ENCODE measurements around the gene SNRPD2. TPM values are rescaled to one million over a fixed set of nuclear protein-coding genes. Genes with fewer than 3 reads are reported as not detected.
A peak's percentile ranks its signal among the peaks of the same experiment; 100 is the strongest.
"Not testable (repeated sequence)": the region's sequence is repeated elsewhere in the genome, so short reads cannot be mapped to it uniquely, and the experiment has no call there.

The SNRPD2 gene
- total RNA-seq, 1 donor from 2014 or later = 396 TPM

- no peak for DNase-seq (ENCODE audit: low read depth in 2 of 2)
These were observed 13.4 kb upstream of the SNRPD2 start for GRCh38 chr19:45705115-45705514.

GRCh38 chr19:45701676-45702075 is 9.9 kb upstream of the SNRPD2 start:
- DNase-seq (ENCODE audit: low read depth in 2 of 2) = no peak

DNA sequence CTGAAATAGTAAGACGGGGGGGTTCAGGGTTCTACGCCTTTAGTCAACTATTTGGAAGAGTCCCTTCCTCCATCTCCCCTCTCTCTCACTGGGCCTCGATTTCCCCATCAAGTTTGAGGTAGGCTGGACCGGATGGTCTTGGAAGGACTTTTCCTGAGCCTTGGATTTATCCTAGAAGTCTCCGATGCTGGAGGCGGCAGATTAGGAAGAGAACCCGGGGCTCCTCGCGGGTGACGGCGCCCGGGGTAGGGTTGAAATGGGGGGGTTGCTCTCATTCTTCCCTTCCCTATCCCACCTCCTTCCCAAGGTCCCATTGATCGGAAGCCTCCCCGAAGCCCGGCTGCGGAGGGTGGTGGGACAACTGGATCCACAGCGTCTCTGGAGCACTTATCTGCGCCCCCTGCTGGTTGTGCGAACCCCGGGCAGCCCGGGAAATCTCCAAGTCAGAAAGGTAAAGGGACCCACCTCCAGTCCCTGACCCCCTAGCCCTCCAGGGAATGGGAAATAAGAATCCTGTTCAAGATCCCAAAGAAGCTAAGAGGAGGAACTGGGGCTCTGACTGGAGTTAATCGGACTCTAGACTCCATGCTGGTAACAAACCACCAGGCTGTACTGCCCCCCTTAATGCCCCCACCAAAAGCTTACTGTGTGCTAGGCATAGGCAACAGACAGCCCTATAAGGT is 1.5 kb upstream of the SNRPD2 start:
- DNase-seq (ENCODE audit: low read depth in 2 of 2) = peak; percentile 50 to 78

DNA sequence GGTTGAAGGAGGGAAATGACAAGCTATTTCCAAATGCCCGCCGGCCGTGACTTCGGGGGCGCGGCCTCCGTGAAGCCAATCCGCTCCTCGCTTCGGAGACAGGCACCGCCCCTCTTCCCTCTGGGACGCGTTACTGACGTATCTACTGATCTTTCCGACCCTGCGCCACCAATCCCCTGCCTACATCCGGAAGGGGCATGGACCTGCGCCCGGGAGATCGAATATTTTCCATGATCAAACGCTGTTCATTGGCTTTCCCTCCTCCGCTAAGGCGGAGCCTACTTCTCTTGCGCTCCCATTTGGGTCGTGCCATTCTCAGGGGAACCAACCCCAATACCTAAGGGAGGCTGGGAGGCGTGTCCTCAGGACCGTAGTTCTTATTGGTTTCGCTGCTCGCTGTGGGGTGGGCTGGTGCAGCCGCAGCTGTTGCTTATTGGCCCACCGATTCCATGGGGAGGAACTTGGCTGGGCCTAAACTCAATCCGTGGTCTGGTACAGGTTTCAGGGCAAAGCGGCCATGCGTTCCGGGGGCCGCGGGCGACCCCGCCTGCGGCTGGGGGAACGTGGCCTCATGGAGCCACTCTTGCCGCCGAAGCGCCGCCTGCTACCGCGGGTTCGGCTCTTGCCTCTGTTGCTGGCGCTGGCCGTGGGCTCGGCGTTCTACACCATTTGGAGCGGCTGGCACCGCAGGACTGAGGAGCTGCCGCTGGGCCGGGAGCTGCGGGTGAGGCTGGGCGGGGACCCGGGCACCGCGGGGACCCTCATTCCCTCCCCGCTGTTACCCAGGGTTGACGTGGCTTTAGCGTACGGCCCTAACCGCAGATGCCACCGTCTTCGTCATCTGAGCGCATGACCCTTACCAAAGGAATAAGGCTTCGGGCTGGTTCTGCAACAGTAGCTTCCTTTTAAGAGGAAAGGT is 693 bp upstream of the SNRPD2 start, which contains the start of gene QPCTL:
Gene QPCTL (plus strand): TSS at position 480 of the 919 bp plus-strand sequence. CDS start 38 bp downstream, at position 518.
- DNase-seq (ENCODE audit: low read depth in 2 of 2) = peak; percentile 100

GRCh38 chr19:45687599-45687998 is 4.2 kb downstream of the SNRPD2 start:
- DNase-seq (ENCODE audit: low read depth in 2 of 2) = no peak

GRCh38 chr19:45685045-45685444 is 6.7 kb downstream of the SNRPD2 start:
- DNase-seq (ENCODE audit: low read depth in 2 of 2) = not testable (repeated sequence)

DNA sequence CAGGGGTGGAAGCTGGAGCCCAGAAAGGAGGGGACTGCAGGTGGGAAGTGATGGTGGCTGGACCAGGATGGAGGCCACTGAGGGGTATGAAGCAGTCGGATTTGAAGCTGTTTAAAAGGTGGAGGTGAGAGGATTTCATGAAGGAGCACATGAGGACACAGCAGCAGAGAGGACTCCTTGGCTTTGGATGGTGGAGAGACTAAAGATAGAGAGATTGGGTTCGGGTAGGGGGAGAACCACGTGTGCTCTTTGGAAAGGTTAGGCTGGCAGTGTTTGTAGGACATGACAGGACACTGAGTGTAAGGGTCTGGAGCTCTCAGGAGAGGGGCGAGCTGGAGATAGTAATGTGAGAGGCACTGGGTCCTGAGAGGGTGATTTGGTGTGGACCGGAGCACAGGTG is 8.8 kb downstream of the SNRPD2 start:
- DNase-seq (ENCODE audit: low read depth in 2 of 2) = no peak

DNA sequence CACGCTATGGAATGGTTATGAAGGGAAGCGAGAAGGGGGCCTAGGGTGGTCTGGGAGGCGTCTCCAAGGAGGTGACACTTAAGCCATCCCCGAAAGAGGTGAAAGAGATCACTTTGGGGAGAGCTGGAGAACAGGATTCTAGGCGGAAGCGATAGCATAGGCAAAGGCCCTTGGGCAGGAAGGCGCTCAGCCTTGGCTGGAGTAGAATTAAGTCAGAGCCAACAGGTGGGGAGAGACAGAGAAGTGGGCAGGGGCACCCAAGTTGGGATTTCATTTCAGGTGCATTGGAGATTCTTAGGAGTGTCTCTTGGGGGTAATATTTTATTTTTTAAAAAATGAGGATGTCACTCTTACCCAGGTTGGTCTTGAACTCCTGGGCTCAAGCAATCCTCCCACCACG is 9.6 kb downstream of the SNRPD2 start:
- DNase-seq (ENCODE audit: low read depth in 2 of 2) = no peak

DNA sequence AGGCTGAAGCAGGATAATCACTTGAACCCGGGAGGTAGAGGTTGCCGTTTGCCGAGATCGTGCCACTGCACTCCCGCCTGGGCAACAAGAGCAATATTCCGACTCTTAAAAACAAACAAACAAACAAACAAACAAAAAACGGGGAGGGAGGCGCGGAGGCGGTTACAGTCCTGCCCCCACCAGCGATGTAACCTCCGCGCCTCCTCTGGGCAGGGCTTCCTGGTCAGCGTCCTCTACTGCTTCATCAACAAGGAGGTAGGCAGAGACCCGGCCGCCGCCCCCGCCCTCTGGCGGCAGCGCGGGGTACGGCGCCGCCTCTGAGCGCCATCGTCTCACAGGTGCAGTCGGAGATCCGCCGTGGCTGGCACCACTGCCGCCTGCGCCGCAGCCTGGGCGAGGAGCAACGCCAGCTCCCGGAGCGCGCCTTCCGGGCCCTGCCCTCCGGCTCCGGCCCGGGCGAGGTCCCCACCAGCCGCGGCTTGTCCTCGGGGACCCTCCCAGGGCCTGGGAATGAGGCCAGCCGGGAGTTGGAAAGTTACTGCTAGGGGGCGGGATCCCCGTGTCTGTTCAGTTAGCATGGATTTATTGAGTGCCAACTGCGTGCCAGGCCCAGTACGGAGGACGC is 10.2 kb downstream of the SNRPD2 start:
- DNase-seq (ENCODE audit: low read depth in 2 of 2) = peak; percentile 56 to 87

GRCh38 chr19:45677351-45678230 is 14.2 kb downstream of the SNRPD2 start:
- DNase-seq (ENCODE audit: low read depth in 2 of 2) = peak; percentile 65 to 86

GRCh38 chr19:45676851-45677263 is 14.9 kb downstream of the SNRPD2 start:
- DNase-seq (ENCODE audit: low read depth in 2 of 2) = no peak

GRCh38 chr19:45674946-45675345 is 16.8 kb downstream of the SNRPD2 start:
- DNase-seq (ENCODE audit: low read depth in 2 of 2) = no peak

GRCh38 chr19:45670670-45671453 is 20.9 kb downstream of the SNRPD2 start:
- peak; percentile 32 to 72 for DNase-seq (ENCODE audit: low read depth in 2 of 2)

GRCh38 chr19:45668342-45668871 is 23.3 kb downstream of the SNRPD2 start:
- no peak for DNase-seq (ENCODE audit: low read depth in 2 of 2)

GRCh38 chr19:45667620-45668341 is 24.0 kb downstream of the SNRPD2 start, which contains the start of gene GIPR:
TSS of gene GIPR (plus strand) at chr19:45668221. CDS start at chr19:45669521, 1,300 bp downstream.
- no peak for DNase-seq (ENCODE audit: low read depth in 2 of 2)

- DNase-seq (ENCODE audit: low read depth in 2 of 2) = no peak
These were observed 27.2 kb downstream of the SNRPD2 start for GRCh38 chr19:45664575-45664974.

DNA sequence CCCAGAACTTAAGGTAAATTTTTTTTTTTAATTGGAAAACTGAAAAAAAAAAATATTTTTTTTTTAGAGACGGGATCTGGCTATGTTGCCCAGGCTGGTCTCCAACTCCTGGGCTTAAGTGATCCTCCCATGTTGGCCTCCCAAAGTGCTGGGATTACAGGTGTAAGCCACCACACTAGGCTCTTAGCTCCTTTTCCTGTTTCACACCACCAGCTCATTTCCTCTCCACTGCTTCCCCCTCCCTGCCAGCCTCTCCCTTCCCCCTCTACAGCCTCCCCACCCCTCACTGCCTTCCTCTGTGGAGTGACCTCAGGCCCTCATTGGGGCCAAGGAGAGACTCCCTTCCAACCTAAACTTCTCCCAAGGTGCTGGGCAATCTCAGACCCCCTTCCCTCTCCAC is 28.0 kb downstream of the SNRPD2 start:
- no peak for DNase-seq (ENCODE audit: low read depth in 2 of 2)

GRCh38 chr19:45660636-45661035 is 31.1 kb downstream of the SNRPD2 start:
- no peak for DNase-seq (ENCODE audit: low read depth in 2 of 2)

- DNase-seq (ENCODE audit: low read depth in 2 of 2) = no peak
These were observed 32.5 kb downstream of the SNRPD2 start for GRCh38 chr19:45659096-45659729.

Measured in dermis microvascular lymphatic vessel endothelial cell (primary cell).